ENCODE results near the gene ERG28. TPM values are rescaled to one million over a fixed set of nuclear protein-coding genes. Genes with fewer than 3 reads are reported as not detected.
A peak's percentile ranks its signal among the peaks of the same experiment; 100 is the strongest.

Gene ERG28
- total RNA-seq, 5 donors from 2014 or later (not counting 1 experiment from before 2014, with no cell fraction given) = 9.8 to 14.4 (median 12.3) TPM

- ChIA-PET CTCF (no interaction called here), POLR2A (no interaction called here)
- 100% methylated on average over 1 of the region's 3 CpGs for WGBS (ENCODE audit: insufficient coverage)
- Mint-ChIP-seq H3K36me3 (peaks cover 50% of the 10 kb centered on the region), H3K27ac (no peak overlapping the region), H3K4me3 (no peak overlapping the region), H3K9me3 (no peaks in the 10 kb centered on the region), H3K27me3 (no peaks in the 10 kb centered on the region), H3K4me1 (no peaks in the 10 kb centered on the region)
- Histone ChIP-seq H3K9me3 (no peaks in the 10 kb centered on the region), H3K27ac (ENCODE audit: low read length) (no peak overlapping the region), H3K36me3 (ENCODE audit: control insufficient read depth in 2 of 2, extremely low read depth in 1 of 2, insufficient read depth in 1 of 2, low read length in 1 of 2) (peaks cover 14 to 62% of the 10 kb centered on the region in 2 donors), H3K27me3 (replicated peaks in 1 of 2; ENCODE audit: control insufficient read depth in 2 of 2, extremely low read depth in 1 of 2, insufficient read depth in 2 of 2, low read length in 1 of 2) (no peaks in the 10 kb centered on the region), H3K4me1 (ENCODE audit: control insufficient read depth in 1 of 2, extremely low read depth in 1 of 2, insufficient read depth in 2 of 2, low read length in 2 of 2) (no peaks in the 10 kb centered on the region), H3K4me3 (ENCODE audit: control insufficient read depth in 1 of 2, extremely low read depth in 1 of 2, low read length in 1 of 2) (no peak overlapping the region)
- no peak for DNase-seq
- no peak for ATAC-seq (replicated peaks in 1 of 4)
Measured at GRCh38 chr14:75647640-75648039, 13.0 kb downstream of the ERG28 start.

GRCh38 chr14:75646762-75647161 is 13.9 kb downstream of the ERG28 start:
- ChIA-PET POLR2A (no interaction called here), CTCF (interaction anchor here in 1 of 2 donors (0.6 kb wide), 1 partner anchor 338 kb away, joined by 6 read pairs; no protein-coding TSS in a partner anchor)
- no peaks in the 10 kb centered on the region for H3K27me3 ChIP-seq (replicated peaks in 1 of 2; ENCODE audit: control insufficient read depth in 2 of 2, extremely low read depth in 1 of 2, insufficient read depth in 2 of 2, low read length in 1 of 2)
- H3K27me3 Mint-ChIP-seq = no peaks in the 10 kb centered on the region
- ATAC-seq (replicated peaks in 1 of 4) (no peak), DNase-seq (no peak)
- H3K4me3 ChIP-seq (ENCODE audit: control insufficient read depth in 1 of 2, extremely low read depth in 1 of 2, low read length in 1 of 2) = no peak overlapping the region
- no peaks in the 10 kb centered on the region for H3K4me1 ChIP-seq (ENCODE audit: control insufficient read depth in 1 of 2, extremely low read depth in 1 of 2, insufficient read depth in 2 of 2, low read length in 2 of 2)
- no peak overlapping the region for H3K4me3 Mint-ChIP-seq
- peaks cover 43% of the 10 kb centered on the region for H3K36me3 Mint-ChIP-seq
- no peak overlapping the region for H3K27ac ChIP-seq (ENCODE audit: low read length)
- H3K27ac Mint-ChIP-seq = peak overlapping the region in 1 of 2 donors; percentile 16
- no peaks in the 10 kb centered on the region for H3K9me3 ChIP-seq
- H3K36me3 ChIP-seq (ENCODE audit: control insufficient read depth in 2 of 2, extremely low read depth in 1 of 2, insufficient read depth in 1 of 2, low read length in 1 of 2) = peaks cover 14 to 53% of the 10 kb centered on the region in 2 donors
- 96% methylated on average over 5 of the region's 6 CpGs for WGBS (ENCODE audit: insufficient coverage)
- H3K9me3 Mint-ChIP-seq = no peaks in the 10 kb centered on the region
- no peaks in the 10 kb centered on the region for H3K4me1 Mint-ChIP-seq

GRCh38 chr14:75645056-75645455 is 15.6 kb downstream of the ERG28 start:
- Histone ChIP-seq H3K27me3 (replicated peaks in 1 of 2; ENCODE audit: control insufficient read depth in 2 of 2, extremely low read depth in 1 of 2, insufficient read depth in 2 of 2, low read length in 1 of 2) (no peaks in the 10 kb centered on the region), H3K36me3 (ENCODE audit: control insufficient read depth in 2 of 2, extremely low read depth in 1 of 2, insufficient read depth in 1 of 2, low read length in 1 of 2) (peaks cover 4 to 36% of the 10 kb centered on the region in 2 donors), H3K27ac (ENCODE audit: low read length) (no peak overlapping the region), H3K4me3 (ENCODE audit: control insufficient read depth in 1 of 2, extremely low read depth in 1 of 2, low read length in 1 of 2) (no peak overlapping the region), H3K9me3 (no peaks in the 10 kb centered on the region), H3K4me1 (ENCODE audit: control insufficient read depth in 1 of 2, extremely low read depth in 1 of 2, insufficient read depth in 2 of 2, low read length in 2 of 2) (no peaks in the 10 kb centered on the region)
- ATAC-seq (replicated peaks in 1 of 4) (no peak), DNase-seq (no peak)
- no peaks in the 10 kb centered on the region for H3K9me3 Mint-ChIP-seq
- POLR2A ChIA-PET = no interaction called here
- peaks cover 44% of the 10 kb centered on the region for H3K36me3 Mint-ChIP-seq
- no peak overlapping the region for H3K4me3 Mint-ChIP-seq
- no peaks in the 10 kb centered on the region for H3K27me3 Mint-ChIP-seq
- H3K4me1 Mint-ChIP-seq = no peaks in the 10 kb centered on the region
- H3K27ac Mint-ChIP-seq = no peak overlapping the region
- CTCF ChIA-PET = no interaction called here

- Mint-ChIP-seq H3K36me3 (peaks cover 41% of the 10 kb centered on the region), H3K4me1 (no peaks in the 10 kb centered on the region), H3K4me3 (no peak overlapping the region), H3K9me3 (no peaks in the 10 kb centered on the region), H3K27me3 (no peaks in the 10 kb centered on the region), H3K27ac (no peak overlapping the region)
- H3K27me3 ChIP-seq (replicated peaks in 1 of 2; ENCODE audit: control insufficient read depth in 2 of 2, extremely low read depth in 1 of 2, insufficient read depth in 2 of 2, low read length in 1 of 2) = no peaks in the 10 kb centered on the region
- no peak overlapping the region for H3K4me3 ChIP-seq (ENCODE audit: control insufficient read depth in 1 of 2, extremely low read depth in 1 of 2, low read length in 1 of 2)
- ChIA-PET POLR2A (no interaction called here), CTCF (interaction anchor here in 1 of 2 donors (2.0 kb wide), 1 partner anchor 10 kb away, joined by 5 read pairs; no protein-coding TSS in a partner anchor)
- H3K27ac ChIP-seq (ENCODE audit: low read length) = no peak overlapping the region
- ATAC-seq (replicated peaks in 1 of 4) (no peak), DNase-seq (no peak)
- peaks cover 0 to 27% of the 10 kb centered on the region in 2 donors for H3K36me3 ChIP-seq (ENCODE audit: control insufficient read depth in 2 of 2, extremely low read depth in 1 of 2, insufficient read depth in 1 of 2, low read length in 1 of 2)
- H3K4me1 ChIP-seq (ENCODE audit: control insufficient read depth in 1 of 2, extremely low read depth in 1 of 2, insufficient read depth in 2 of 2, low read length in 2 of 2) = no peaks in the 10 kb centered on the region
- WGBS (ENCODE audit: insufficient coverage) = 67% methylated on average over 1 of the region's 4 CpGs
- H3K9me3 ChIP-seq = no peaks in the 10 kb centered on the region
Measured at GRCh38 chr14:75643985-75644384, 16.7 kb downstream of the ERG28 start.

- peaks cover 46% of the 10 kb centered on the region for H3K36me3 Mint-ChIP-seq
- no peaks in the 10 kb centered on the region for H3K27me3 Mint-ChIP-seq
- DNase-seq = no peak
- ChIA-PET POLR2A (no interaction called here), CTCF (no interaction called here)
- H3K4me1 Mint-ChIP-seq = no peaks in the 10 kb centered on the region
- Histone ChIP-seq H3K9me3 (no peaks in the 10 kb centered on the region), H3K4me3 (ENCODE audit: control insufficient read depth in 1 of 2, extremely low read depth in 1 of 2, low read length in 1 of 2) (no peak overlapping the region), H3K27me3 (replicated peaks in 1 of 2; ENCODE audit: control insufficient read depth in 2 of 2, extremely low read depth in 1 of 2, insufficient read depth in 2 of 2, low read length in 1 of 2) (no peaks in the 10 kb centered on the region), H3K36me3 (ENCODE audit: control insufficient read depth in 2 of 2, extremely low read depth in 1 of 2, insufficient read depth in 1 of 2, low read length in 1 of 2) (peaks cover 0 to 3% of the 10 kb centered on the region in 2 donors), H3K4me1 (ENCODE audit: control insufficient read depth in 1 of 2, extremely low read depth in 1 of 2, insufficient read depth in 2 of 2, low read length in 2 of 2) (no peaks in the 10 kb centered on the region), H3K27ac (ENCODE audit: low read length) (no peak overlapping the region)
- no peak overlapping the region for H3K27ac Mint-ChIP-seq
- 100% methylated on average over 1 of the region's 3 CpGs for WGBS (ENCODE audit: insufficient coverage)
- ATAC-seq (replicated peaks in 1 of 4) = no peak
- H3K4me3 Mint-ChIP-seq = no peak overlapping the region
- no peaks in the 10 kb centered on the region for H3K9me3 Mint-ChIP-seq
Measured at GRCh38 chr14:75640876-75641275, 19.8 kb downstream of the ERG28 start.

- Mint-ChIP-seq H3K9me3 (no peaks in the 10 kb centered on the region), H3K27ac (no peak overlapping the region), H3K4me1 (no peaks in the 10 kb centered on the region), H3K36me3 (peaks cover 39% of the 10 kb centered on the region), H3K4me3 (no peak overlapping the region), H3K27me3 (no peaks in the 10 kb centered on the region)
- ChIA-PET POLR2A (no interaction called here), CTCF (interaction anchor here in 1 of 2 donors (0.5 kb wide), 1 partner anchor 59 kb away, joined by 3 read pairs; no protein-coding TSS in a partner anchor)
- Histone ChIP-seq H3K4me1 (ENCODE audit: control insufficient read depth in 1 of 2, extremely low read depth in 1 of 2, insufficient read depth in 2 of 2, low read length in 2 of 2) (no peaks in the 10 kb centered on the region), H3K27ac (ENCODE audit: low read length) (no peak overlapping the region), H3K36me3 (ENCODE audit: control insufficient read depth in 2 of 2, extremely low read depth in 1 of 2, insufficient read depth in 1 of 2, low read length in 1 of 2) (no peaks in the 10 kb centered on the region), H3K9me3 (no peaks in the 10 kb centered on the region), H3K27me3 (replicated peaks in 1 of 2; ENCODE audit: control insufficient read depth in 2 of 2, extremely low read depth in 1 of 2, insufficient read depth in 2 of 2, low read length in 1 of 2) (no peaks in the 10 kb centered on the region), H3K4me3 (ENCODE audit: control insufficient read depth in 1 of 2, extremely low read depth in 1 of 2, low read length in 1 of 2) (no peak overlapping the region)
- ATAC-seq (replicated peaks in 1 of 4) (no peak), DNase-seq (no peak)
- WGBS (ENCODE audit: insufficient coverage) = 91% methylated on average over 10 of the region's 13 CpGs
Measured at GRCh38 chr14:75636100-75636692, 24.5 kb downstream of the ERG28 start.

GRCh38 chr14:75634848-75635247 is 25.8 kb downstream of the ERG28 start:
- Mint-ChIP-seq H3K4me1 (no peaks in the 10 kb centered on the region), H3K36me3 (peaks cover 29% of the 10 kb centered on the region), H3K27ac (no peak overlapping the region), H3K9me3 (no peaks in the 10 kb centered on the region), H3K4me3 (no peak overlapping the region), H3K27me3 (no peaks in the 10 kb centered on the region)
- H3K9me3 ChIP-seq = no peaks in the 10 kb centered on the region
- DNase-seq (no peak), ATAC-seq (replicated peaks in 1 of 4) (no peak)
- no peak overlapping the region for H3K4me3 ChIP-seq (ENCODE audit: control insufficient read depth in 1 of 2, extremely low read depth in 1 of 2, low read length in 1 of 2)
- H3K4me1 ChIP-seq (ENCODE audit: control insufficient read depth in 1 of 2, extremely low read depth in 1 of 2, insufficient read depth in 2 of 2, low read length in 2 of 2) = no peaks in the 10 kb centered on the region
- H3K27me3 ChIP-seq (replicated peaks in 1 of 2; ENCODE audit: control insufficient read depth in 2 of 2, extremely low read depth in 1 of 2, insufficient read depth in 2 of 2, low read length in 1 of 2) = no peaks in the 10 kb centered on the region
- CTCF ChIA-PET = no interaction called here
- no peaks in the 10 kb centered on the region for H3K36me3 ChIP-seq (ENCODE audit: control insufficient read depth in 2 of 2, extremely low read depth in 1 of 2, insufficient read depth in 1 of 2, low read length in 1 of 2)
- no peak overlapping the region for H3K27ac ChIP-seq (ENCODE audit: low read length)
- 91% methylated on average over 4 of the region's 5 CpGs for WGBS (ENCODE audit: insufficient coverage)
- POLR2A ChIA-PET = no interaction called here
